Measurements from ENCODE around the gene COPS9. TPM values are rescaled to one million over a fixed set of nuclear protein-coding genes. Genes with fewer than 3 reads are reported as not detected.

Gene COPS9
- total and polyA plus RNA-seq, 10 of the 15 experiments (the other 5 are each of a cell fraction or from before 2014, with no cell fraction given), result 80.8 to 419 (median 213) TPM

GRCh38 chr2:240170354-240170735 is 34.2 kb upstream of the COPS9 start (continued):
- TF ChIP-seq, protein P1, sequence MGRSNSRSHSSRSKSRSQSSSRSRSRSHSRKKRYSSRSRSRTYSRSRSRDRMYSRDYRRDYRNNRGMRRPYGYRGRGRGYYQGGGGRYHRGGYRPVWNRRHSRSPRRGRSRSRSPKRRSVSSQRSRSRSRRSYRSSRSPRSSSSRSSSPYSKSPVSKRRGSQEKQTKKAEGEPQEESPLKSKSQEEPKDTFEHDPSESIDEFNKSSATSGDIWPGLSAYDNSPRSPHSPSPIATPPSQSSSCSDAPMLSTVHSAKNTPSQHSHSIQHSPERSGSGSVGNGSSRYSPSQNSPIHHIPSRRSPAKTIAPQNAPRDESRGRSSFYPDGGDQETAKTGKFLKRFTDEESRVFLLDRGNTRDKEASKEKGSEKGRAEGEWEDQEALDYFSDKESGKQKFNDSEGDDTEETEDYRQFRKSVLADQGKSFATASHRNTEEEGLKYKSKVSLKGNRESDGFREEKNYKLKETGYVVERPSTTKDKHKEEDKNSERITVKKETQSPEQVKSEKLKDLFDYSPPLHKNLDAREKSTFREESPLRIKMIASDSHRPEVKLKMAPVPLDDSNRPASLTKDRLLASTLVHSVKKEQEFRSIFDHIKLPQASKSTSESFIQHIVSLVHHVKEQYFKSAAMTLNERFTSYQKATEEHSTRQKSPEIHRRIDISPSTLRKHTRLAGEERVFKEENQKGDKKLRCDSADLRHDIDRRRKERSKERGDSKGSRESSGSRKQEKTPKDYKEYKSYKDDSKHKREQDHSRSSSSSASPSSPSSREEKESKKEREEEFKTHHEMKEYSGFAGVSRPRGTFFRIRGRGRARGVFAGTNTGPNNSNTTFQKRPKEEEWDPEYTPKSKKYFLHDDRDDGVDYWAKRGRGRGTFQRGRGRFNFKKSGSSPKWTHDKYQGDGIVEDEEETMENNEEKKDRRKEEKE (IDR thresholded peaks at IDR 0.05), result no peak
- TF ChIP-seq RELB (IDR thresholded peaks at IDR 0.05; ENCODE audit: low read depth), result no peak
- TF ChIP-seq SPI1 (IDR thresholded peaks at IDR 0.05; ENCODE audit: borderline replicate concordance, insufficient read depth, low read depth, low read length), result no peak
- no peak for TF ChIP-seq RAD51 (IDR thresholded peaks at IDR 0.05)
- TF ChIP-seq SMC3 (IDR thresholded peaks at IDR 0.05; ENCODE audit: borderline replicate concordance, low read length), result no peak
- TF ChIP-seq WRNIP1 (IDR thresholded peaks at IDR 0.05; ENCODE audit: borderline replicate concordance, low read depth, low read length), result no peak

DNA sequence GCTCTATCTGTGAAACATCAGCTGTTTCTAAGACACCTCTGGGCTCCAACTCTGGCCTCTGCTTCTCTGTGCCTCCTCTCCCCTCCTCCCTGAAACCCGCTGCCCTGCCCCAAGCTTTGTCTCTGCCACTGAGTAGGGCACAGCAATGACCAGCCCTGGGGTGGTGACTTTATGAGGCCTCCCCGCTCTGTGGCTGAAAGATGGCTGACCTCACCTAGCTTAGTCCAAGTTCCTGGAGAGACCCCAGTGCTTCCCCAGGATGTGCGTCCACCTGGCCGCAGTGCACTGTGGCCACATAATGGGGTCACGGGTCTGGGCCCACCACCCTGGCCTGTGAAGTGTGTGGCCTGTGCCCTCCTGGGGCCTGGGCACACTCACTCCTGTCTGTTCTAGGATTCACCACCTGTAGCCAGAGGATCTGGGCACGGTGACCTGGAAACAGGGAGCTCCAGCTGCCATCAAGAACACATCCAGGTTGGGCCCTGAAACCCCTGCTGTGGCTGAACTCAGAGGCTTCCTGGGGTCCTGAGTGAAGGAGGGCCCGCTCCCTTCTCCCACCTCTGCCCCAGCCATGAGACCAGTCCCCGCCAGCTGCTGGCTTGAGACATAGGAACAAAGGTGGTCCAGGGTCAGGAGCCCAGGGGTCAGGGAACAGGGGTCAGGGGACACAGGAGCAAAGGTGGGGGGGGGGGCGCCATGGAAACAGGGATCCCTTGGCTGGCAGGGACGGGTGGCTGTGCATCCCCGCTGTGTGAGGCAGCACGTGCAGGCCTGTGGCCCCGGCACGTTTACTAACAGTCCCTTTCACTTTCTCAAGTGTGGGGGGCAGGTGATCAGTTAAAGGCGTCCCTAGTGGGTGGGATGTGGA is 33.6 kb upstream of the COPS9 start:
- no peak for FAIRE-seq

More for the DNA sequence above, 33.6 kb upstream of the COPS9 start:
- intact Hi-C loops (cut with micrococcal nuclease; ENCODE audit: unreplicated experiment) (no loop called here), in situ Hi-C loops (cut with MboI) (no loop called here)
- no peak for ATAC-seq
- Histone ChIP-seq H3K27ac (ENCODE audit: control insufficient read depth, insufficient read depth) (no peak overlapping the region), H3K4me1 (ENCODE audit: control insufficient read depth, insufficient read depth, low read length) (no peaks in the 10 kb centered on the region), H3K36me3 (ENCODE audit: control insufficient read depth in 2 of 2, insufficient read depth in 2 of 2, low read length in 1 of 2) (no peaks in the 10 kb centered on the region), H2AFZ (ENCODE audit: control insufficient read depth, low read depth, low read length) (no peak overlapping the region), H4K20me1 (ENCODE audit: control insufficient read depth, insufficient read depth) (no peaks in the 10 kb centered on the region), H3K9ac (ENCODE audit: control insufficient read depth, insufficient read depth, low read length) (no peak overlapping the region), H3K4me2 (ENCODE audit: control insufficient read depth, insufficient read depth) (no peak overlapping the region), H3K9me3 (replicated peaks; ENCODE audit: control insufficient read depth, insufficient read depth, low read length) (no peaks in the 10 kb centered on the region; the same call in 2 of the 3 replicates), H3K27me3 (replicated peaks in 1 of 2; ENCODE audit: control insufficient read depth in 2 of 2, insufficient read depth in 2 of 2, low read length in 1 of 2) (no peaks in the 10 kb centered on the region; a peak in 1 of 4 replicates), H3K79me2 (ENCODE audit: control insufficient read depth, insufficient read depth, low read length) (no peaks in the 10 kb centered on the region), H3K4me3 (no peak overlapping the region)
- RAD21 ChIA-PET (ENCODE audit: unreplicated experiment), result no interaction called here
- BruUV-seq (replicated peaks), result no TSS peak
- TF ChIP-seq HCFC1 (IDR thresholded peaks at IDR 0.05; ENCODE audit: low read length) (no peak), SP1 (IDR thresholded peaks at IDR 0.05; ENCODE audit: low read depth, low read length) (no peak), NFIC (IDR thresholded peaks at IDR 0.05; ENCODE audit: low read depth, low read length) (no peak), RB1 (IDR thresholded peaks at IDR 0.05; ENCODE audit: borderline replicate concordance) (no peak), BHLHE40 (IDR thresholded peaks at IDR 0.05; ENCODE audit: borderline replicate concordance in 1 of 2, low read depth in 2 of 2, low read length in 1 of 2) (peak in 1 of 2 experiments; percentile 44; a peak in 1 of 4 replicates)
- TF ChIP-seq, protein P2, sequence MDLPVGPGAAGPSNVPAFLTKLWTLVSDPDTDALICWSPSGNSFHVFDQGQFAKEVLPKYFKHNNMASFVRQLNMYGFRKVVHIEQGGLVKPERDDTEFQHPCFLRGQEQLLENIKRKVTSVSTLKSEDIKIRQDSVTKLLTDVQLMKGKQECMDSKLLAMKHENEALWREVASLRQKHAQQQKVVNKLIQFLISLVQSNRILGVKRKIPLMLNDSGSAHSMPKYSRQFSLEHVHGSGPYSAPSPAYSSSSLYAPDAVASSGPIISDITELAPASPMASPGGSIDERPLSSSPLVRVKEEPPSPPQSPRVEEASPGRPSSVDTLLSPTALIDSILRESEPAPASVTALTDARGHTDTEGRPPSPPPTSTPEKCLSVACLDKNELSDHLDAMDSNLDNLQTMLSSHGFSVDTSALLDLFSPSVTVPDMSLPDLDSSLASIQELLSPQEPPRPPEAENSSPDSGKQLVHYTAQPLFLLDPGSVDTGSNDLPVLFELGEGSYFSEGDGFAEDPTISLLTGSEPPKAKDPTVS (IDR thresholded peaks at IDR 0.05; ENCODE audit: low read depth, low read length), result no peak
- POLR2A ChIA-PET, result no interaction called here
- 15% methylated on average over 15 of the region's 15 CpGs for WGBS (ENCODE audit: insufficient coverage, insufficient replicate concordance, low lambda C conversion rate, missing lambda C conversion rate)
- CTCF ChIA-PET, result no interaction called here
- DNase-seq (ENCODE audit: low read depth, low spot score), result no peak
- SMC1A ChIA-PET (ENCODE audit: uncharacterized antibody, unreplicated experiment), result no interaction called here
